Measurements from ENCODE around the gene KRT36.
A peak's percentile ranks its signal among the peaks of the same experiment; 100 is the strongest.

Gene KRT36

DNA sequence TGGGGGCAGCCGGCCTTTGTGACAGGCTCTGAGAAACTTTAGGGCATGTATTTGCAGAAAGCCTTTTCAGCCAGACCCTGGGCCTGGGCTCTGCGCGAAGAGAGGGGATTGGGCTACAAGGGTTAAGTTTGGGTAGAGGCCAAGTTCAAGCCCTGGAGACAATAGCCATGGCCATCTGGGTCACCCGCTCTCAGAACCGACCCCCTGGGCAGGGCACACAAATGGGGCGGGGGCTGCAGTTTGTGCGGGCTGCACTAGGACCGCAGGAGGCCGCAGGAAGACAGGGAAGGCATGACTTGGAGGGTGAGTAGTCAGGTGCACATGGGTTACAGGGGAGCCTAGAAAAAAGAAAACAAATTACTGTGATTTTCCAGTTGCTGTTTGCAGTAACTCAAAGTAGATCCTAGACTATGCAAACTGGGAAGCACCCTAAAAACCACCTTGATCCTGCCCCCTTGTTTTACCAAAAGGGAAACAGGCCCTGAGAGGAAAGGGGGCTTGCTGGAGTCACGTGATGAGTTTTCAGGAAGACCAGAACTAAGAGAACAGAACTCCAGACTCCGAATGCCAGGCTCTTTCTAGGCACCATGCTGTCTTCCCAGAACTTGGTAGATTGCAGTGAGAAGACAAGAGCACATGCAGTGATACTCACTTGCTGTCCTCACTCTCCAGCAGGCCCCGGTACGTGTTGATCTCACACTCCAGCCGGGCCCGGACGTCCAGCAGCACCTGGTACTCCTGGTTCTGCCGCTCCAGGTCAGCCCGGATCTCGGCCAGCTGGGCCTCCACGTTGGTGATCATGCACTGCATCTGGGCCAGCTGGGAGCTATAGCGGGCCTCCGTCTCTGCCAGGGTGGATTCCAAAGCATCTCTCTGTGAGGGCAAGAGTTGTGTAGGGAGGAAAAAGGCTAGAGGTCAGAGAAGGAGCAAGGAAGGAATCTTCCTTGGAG lies 12.6 kb downstream of the KRT36 start:
- DNase-seq (ENCODE audit: low spot score in 2 of 2) (no peak), ATAC-seq (no peak)
- Mint-ChIP-seq H3K27ac (peak overlapping the region; percentile 65), H3K9me3 (no peaks in the 10 kb centered on the region), H3K4me1 (no peaks in the 10 kb centered on the region), H3K4me3 (no peak overlapping the region), H3K36me3 (no peaks in the 10 kb centered on the region)

DNA sequence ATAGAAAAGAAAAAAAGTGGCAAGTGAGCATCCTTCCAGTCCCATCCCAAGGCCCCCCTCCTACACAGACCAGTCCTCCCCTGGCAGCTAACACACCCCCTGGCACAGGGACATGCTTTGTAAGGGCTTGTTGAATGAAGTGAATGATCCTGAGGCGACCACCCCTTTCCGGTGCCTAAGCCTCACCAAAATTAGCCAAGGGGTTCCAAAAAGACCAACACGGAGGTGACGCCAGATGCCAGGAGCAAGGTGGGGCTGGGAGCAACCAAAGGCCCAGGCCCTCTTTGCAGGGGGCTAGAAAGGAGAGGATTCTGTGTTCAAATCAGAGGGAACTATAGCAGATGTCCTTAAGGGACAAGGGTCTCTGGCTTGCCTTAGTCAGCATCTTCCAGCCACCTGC lies 14.3 kb downstream of the KRT36 start:
- H3K27ac Mint-ChIP-seq = no peak overlapping the region
- ATAC-seq (no peak), DNase-seq (ENCODE audit: low spot score in 2 of 2) (no peak)
- H3K36me3 Mint-ChIP-seq = no peaks in the 10 kb centered on the region
- H3K4me3 Mint-ChIP-seq = no peak overlapping the region
- no peaks in the 10 kb centered on the region for H3K4me1 Mint-ChIP-seq
- no peaks in the 10 kb centered on the region for H3K9me3 Mint-ChIP-seq

DNA sequence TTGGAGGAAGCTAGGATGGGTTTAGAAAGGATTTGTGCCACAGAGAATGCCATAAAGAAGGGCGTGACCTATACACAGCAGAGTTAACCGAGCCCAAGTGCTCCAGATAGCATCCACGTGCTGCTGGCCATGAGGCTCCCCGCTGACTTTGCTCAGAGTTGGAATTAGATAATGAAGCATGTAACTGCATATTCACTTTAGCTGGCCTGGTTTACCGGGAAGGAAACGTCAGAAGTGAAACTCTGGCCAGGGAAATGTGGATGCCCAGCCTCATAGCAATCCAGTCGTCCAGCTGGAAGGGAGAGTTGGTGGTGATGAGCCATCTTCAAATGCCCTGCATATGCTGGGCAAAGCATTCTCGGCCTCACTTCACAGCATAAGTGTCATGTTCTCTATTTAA lies 14.8 kb downstream of the KRT36 start:
- no peak overlapping the region for H3K27ac Mint-ChIP-seq
- no peak overlapping the region for H3K4me3 Mint-ChIP-seq
- ATAC-seq = no peak
- no peaks in the 10 kb centered on the region for H3K36me3 Mint-ChIP-seq
- H3K4me1 Mint-ChIP-seq = no peaks in the 10 kb centered on the region
- no peak for DNase-seq (ENCODE audit: low spot score in 2 of 2)
- H3K9me3 Mint-ChIP-seq = no peaks in the 10 kb centered on the region

DNA sequence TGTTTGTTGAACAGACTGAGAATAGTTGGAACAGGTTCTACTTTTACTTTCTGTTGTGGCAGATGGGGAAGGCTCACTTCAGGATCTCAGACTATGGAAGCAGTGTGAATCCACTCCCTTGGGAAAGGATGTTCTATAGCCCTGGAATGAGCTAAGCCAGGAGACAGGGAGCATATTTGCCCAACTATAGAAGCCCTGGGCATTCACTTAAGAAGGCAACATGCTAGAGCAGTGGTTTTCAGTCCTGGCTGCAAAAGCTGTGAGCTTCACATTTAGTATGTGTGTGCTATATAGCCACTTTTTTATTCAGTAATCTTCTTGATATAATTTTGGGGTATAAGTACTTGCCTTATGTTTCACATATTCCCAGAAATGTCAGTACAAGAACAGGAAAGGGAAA lies 21.4 kb downstream of the KRT36 start:
- ATAC-seq (no peak), DNase-seq (ENCODE audit: low spot score in 2 of 2) (no peak)
- H3K36me3 Mint-ChIP-seq = no peaks in the 10 kb centered on the region
- H3K4me3 Mint-ChIP-seq = no peak overlapping the region
- no peak overlapping the region for H3K27ac Mint-ChIP-seq
- H3K4me1 Mint-ChIP-seq = no peaks in the 10 kb centered on the region
- no peaks in the 10 kb centered on the region for H3K9me3 Mint-ChIP-seq

DNA sequence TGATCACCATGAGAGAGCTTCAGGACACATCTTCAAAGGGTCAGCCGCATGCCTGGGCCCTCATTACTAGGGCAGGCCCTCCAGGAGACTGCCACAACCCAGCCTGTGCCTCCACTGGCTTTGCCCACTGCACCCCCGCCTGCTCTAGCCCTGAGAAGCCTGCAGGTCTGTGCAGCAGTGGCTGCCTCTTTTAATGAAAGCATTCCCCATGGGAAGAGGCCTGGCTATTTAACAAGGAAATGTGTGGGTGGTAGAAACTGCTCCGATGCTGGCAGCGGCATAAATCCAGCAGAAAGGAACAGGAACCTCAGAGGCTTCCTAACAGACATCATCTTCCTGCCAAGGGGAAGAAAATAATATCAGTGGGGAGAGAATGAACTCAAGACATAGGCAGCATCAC lies 22.1 kb downstream of the KRT36 start:
- no peak overlapping the region for H3K4me3 Mint-ChIP-seq
- H3K9me3 Mint-ChIP-seq = no peaks in the 10 kb centered on the region
- no peaks in the 10 kb centered on the region for H3K36me3 Mint-ChIP-seq
- DNase-seq (ENCODE audit: low spot score in 2 of 2) (no peak), ATAC-seq (no peak)
- no peak overlapping the region for H3K27ac Mint-ChIP-seq
- no peaks in the 10 kb centered on the region for H3K4me1 Mint-ChIP-seq

DNA sequence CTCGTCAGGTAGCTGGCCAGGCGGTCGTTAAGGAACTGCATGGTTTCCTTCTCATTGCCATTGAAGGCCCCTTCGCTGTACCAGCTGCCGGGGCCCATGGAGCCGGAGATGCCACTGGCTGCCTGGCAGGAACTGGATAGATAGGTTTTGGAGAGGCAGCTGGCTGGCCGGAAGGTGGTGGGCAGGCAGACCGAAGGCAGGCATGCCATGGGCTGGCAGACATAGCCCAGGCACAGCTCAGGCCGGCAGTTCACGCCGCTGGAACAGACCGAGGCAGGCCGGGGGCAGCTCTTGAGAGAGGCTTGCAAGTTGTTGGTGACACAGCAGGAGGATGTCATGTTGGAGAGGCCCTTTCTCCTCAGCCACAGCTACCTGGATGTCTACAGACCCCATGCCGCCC lies 22.7 kb downstream of the KRT36 start, which contains the start of gene KRT32:
Gene KRT32 (minus strand): TSS at position 399 of the 400 bp plus-strand sequence. CDS start 61 bp downstream, at position 338.
- no peak within 1 kb of the TSS for H3K27ac Mint-ChIP-seq
- ATAC-seq (no peak), DNase-seq (ENCODE audit: low spot score in 2 of 2) (no peak)
- H3K36me3 Mint-ChIP-seq = no peaks in the 10 kb centered on the region
- no peak within 1 kb of the TSS for H3K4me3 Mint-ChIP-seq
- no peaks in the 10 kb centered on the region for H3K4me1 Mint-ChIP-seq
- H3K9me3 Mint-ChIP-seq = no peaks in the 10 kb centered on the region

DNA sequence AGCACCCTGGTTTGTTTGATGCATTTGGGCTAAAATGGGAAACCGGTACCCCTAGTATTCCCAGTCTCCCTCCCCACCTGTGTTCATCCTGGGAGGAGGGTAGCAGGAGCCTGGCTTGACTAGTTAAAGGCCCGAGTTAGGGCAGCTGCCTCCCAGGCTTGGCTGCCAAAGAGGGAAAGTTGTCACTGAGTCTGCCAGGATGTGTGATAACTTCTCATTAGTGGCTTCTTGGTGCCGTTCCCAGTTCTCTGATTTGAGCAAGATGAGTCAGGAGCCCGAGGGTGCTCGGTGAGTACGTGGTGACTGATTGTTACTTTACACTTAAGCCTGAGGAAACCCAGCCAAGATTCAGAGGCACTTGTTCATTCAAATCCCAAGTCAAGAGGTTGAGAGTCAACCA lies 25.0 kb downstream of the KRT36 start:
- DNase-seq (ENCODE audit: low spot score in 2 of 2) (no peak), ATAC-seq (no peak)
- no peaks in the 10 kb centered on the region for H3K4me1 Mint-ChIP-seq
- no peak overlapping the region for H3K4me3 Mint-ChIP-seq
- no peaks in the 10 kb centered on the region for H3K9me3 Mint-ChIP-seq
- H3K36me3 Mint-ChIP-seq = no peaks in the 10 kb centered on the region
- H3K27ac Mint-ChIP-seq = no peak overlapping the region

DNA sequence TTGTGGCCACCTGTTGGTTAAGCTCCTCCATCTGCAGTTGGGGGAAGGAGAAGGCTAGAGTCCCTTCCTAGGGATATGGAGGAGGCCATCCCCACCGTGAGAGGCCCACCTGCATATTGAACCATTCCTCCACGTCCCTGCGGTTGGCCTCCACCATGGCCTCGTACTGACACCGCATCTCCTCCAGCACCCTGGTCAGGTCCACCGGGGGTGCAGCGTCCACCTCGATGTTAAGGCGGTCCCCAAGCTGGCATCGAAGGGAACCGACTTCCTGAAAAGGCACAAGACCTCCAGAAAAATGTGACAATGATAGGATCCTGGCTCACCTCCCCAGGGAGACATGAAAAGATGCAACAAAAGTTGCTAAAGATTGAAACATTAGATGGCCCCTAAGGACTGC lies 25.5 kb downstream of the KRT36 start:
- Mint-ChIP-seq H3K4me1 (no peaks in the 10 kb centered on the region), H3K4me3 (no peak overlapping the region), H3K36me3 (no peaks in the 10 kb centered on the region), H3K27ac (no peak overlapping the region), H3K9me3 (no peaks in the 10 kb centered on the region)
- DNase-seq (ENCODE audit: low spot score in 2 of 2) (no peak), ATAC-seq (no peak)

DNA sequence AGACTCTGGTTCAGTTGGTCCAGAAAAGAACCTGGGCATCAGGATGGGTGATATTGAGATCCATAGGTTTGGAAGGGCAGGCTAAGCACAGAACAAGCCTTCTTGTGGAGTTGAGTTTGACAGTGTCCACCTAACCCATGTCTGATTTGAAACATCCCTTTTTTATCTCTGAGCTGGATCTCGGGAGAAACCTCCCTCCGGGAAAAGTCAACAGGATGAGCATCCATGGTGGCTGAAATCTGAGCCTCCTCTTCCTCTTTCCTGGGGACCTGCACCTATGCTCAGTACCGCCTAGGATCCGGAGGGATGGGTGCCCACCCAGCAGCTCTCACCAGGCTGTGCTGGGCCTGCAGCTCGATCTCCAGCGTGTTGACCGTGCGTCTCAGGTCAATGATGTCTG lies 26.0 kb downstream of the KRT36 start:
- Mint-ChIP-seq H3K4me3 (no peak overlapping the region), H3K4me1 (no peaks in the 10 kb centered on the region), H3K9me3 (no peaks in the 10 kb centered on the region), H3K27ac (no peak overlapping the region), H3K36me3 (no peaks in the 10 kb centered on the region)
- ATAC-seq = no peak
- no peak for DNase-seq (ENCODE audit: low spot score in 2 of 2)

DNA sequence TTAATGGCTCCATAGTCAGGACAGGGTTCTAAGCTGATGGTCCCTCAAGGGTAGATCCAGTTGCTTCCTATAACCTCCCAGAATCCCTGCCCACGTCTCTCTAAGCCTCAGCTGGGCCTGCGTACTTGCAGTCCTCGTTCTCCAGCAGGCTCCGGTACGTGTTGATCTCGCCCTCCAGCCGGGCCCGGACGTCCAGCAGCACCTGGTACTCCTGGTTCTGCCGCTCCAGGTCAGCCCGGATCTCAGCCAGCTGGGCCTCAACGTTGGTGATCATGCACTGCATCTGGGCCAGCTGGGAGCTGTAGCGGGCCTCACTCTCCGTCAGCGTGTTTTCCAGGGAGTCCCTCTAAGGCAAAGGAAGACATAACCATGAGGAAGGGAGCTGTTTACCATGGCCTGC lies 27.0 kb downstream of the KRT36 start:
- no peak overlapping the region for H3K4me3 Mint-ChIP-seq
- DNase-seq (ENCODE audit: low spot score in 2 of 2) = no peak
- ATAC-seq = no peak
- no peaks in the 10 kb centered on the region for H3K36me3 Mint-ChIP-seq
- H3K4me1 Mint-ChIP-seq = no peaks in the 10 kb centered on the region
- H3K27ac Mint-ChIP-seq = no peak overlapping the region
- H3K9me3 Mint-ChIP-seq = no peaks in the 10 kb centered on the region

DNA sequence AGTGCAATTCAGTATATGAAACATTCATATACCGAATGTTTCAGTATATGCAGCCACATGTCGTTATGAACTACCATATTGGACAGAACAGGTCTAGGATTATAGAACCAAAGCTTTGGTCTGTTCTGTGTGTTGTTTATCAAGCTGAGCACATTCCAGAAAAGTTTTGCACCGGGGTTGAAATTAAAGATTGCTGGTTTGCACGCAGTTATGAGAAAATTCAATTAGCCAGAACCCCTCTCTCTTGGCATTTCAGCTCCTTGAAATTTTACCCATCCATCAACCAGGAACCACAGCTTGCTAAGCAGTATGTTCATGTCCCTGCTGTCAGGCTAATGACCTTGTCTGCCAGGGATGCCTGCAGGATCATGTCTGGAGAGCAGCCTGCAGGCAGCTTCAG lies 32.0 kb downstream of the KRT36 start:
- Mint-ChIP-seq H3K36me3 (no peaks in the 10 kb centered on the region), H3K4me3 (no peak overlapping the region), H3K4me1 (no peaks in the 10 kb centered on the region), H3K9me3 (no peaks in the 10 kb centered on the region), H3K27ac (no peak overlapping the region)
- DNase-seq (ENCODE audit: low spot score in 2 of 2) = no peak
- no peak for ATAC-seq

DNA sequence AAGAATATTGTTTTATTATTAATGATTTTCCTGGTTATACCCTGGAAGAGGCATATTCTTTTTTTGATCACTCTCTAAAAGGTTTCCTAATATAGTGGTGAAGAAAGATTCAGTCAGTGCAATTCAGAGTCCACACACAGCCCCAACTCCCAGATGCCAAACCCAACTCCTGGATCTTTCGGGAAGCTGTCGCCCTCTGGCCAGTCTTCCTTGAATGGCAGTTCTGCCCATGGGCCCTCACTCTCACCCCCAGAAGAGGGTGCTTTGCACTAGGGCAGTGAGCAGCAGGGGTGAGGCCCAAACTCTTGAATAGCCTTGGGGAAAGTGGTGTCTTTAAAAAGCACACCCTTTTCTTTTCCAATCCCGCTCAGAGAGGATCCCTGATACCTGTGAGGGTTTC lies 33.5 kb downstream of the KRT36 start:
- H3K4me3 Mint-ChIP-seq = no peak overlapping the region
- DNase-seq (ENCODE audit: low spot score in 2 of 2) = no peak
- no peaks in the 10 kb centered on the region for H3K9me3 Mint-ChIP-seq
- H3K36me3 Mint-ChIP-seq = no peaks in the 10 kb centered on the region
- no peaks in the 10 kb centered on the region for H3K4me1 Mint-ChIP-seq
- no peak for ATAC-seq
- H3K27ac Mint-ChIP-seq = no peak overlapping the region

DNA sequence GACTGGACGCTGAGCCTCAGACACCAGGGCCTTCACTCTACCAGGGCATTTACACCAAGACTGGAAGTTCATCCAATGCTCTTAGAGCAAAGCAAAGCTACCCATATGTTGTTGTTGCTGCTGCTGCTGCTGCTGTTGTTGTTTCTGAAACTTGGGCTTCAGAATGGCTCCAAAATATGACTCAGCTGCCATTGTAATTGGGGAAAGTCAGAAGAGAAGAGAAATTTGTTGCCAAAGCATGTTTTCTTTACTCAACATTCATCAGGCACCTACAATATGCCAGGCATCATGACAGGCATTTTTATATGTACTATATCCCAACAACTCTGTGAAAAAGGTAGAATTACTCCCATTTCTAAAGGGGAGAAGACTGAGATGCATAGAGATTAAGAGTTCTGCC lies 34.5 kb downstream of the KRT36 start:
- Mint-ChIP-seq H3K4me3 (no peak overlapping the region), H3K9me3 (no peaks in the 10 kb centered on the region), H3K27ac (no peak overlapping the region), H3K36me3 (no peaks in the 10 kb centered on the region), H3K4me1 (no peaks in the 10 kb centered on the region)
- DNase-seq (ENCODE audit: low spot score in 2 of 2) (no peak), ATAC-seq (no peak)

DNA sequence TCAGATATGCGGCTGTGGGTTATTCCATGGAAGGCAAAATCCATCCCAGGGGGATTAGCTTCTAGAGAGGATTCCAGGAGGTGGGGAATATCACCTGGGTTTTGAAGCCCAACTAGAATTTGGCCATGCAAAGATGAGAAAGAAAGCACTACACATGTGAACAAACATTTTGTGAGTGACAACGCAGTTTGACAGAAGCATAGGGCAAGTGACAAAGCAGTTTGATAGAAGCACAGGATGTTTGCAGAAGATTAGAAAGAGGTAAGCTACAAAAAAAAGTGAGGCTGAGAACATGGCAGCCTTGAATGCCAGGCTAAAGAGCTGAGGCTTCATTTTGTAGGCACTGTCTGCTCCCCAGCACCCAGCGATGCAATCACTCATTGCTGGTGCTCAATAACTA lies 36.6 kb downstream of the KRT36 start:
- Mint-ChIP-seq H3K36me3 (no peaks in the 10 kb centered on the region), H3K4me3 (no peak overlapping the region), H3K4me1 (no peaks in the 10 kb centered on the region), H3K9me3 (no peaks in the 10 kb centered on the region), H3K27ac (no peak overlapping the region)
- DNase-seq (ENCODE audit: low spot score in 2 of 2) (no peak), ATAC-seq (no peak)

DNA sequence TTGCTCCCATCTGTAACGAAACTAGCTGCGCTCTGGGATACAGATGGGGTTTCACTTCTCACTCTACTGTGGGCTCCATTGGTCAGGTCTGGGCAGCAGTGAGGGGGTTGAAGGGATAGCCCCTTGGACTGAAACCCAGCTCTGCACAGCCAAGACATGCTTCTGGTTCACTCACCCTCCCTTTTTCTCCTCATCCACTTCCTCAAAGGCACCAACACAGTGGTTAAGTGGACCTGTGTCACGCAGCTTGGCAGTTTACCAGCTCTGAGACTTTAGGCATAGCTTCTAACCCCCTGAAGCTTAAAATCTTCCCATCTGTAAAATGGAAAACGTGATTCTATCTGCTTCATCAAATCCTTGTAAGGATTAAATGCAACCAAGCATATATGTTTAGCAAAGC lies 37.4 kb downstream of the KRT36 start:
- no peak overlapping the region for H3K27ac Mint-ChIP-seq
- no peak overlapping the region for H3K4me3 Mint-ChIP-seq
- no peak for DNase-seq (ENCODE audit: low spot score in 2 of 2)
- no peaks in the 10 kb centered on the region for H3K9me3 Mint-ChIP-seq
- no peaks in the 10 kb centered on the region for H3K36me3 Mint-ChIP-seq
- ATAC-seq = no peak
- H3K4me1 Mint-ChIP-seq = no peaks in the 10 kb centered on the region

DNA sequence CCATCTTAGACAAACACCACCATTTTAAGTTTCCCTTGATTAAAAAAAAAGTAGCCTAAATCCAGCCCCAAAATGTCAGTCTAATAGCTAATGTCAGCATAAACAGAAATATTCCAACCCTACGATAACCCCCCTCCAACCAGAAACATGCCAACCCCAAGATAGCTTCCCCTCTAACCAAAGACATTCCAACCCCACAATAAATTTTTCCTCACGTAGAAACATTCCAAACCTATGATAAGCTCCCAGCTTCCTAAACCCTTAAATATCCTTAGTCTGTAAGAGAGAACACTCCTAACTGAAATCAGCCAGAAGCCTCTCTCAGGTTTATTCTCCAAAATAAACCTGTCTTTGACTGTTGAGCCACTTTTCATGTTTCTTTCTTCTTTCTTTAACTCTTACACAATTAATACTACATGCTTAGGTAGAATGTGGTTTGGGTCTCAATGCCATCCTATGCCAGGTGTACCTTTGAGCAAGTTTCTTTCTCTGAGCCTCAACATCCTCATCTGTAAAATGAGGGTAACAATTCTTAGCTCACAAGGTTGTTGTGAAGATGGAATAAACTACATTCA lies 38.5 kb downstream of the KRT36 start:
- no peak for DNase-seq (ENCODE audit: low spot score in 2 of 2)
- Mint-ChIP-seq H3K36me3 (no peaks in the 10 kb centered on the region), H3K4me1 (no peaks in the 10 kb centered on the region), H3K9me3 (no peaks in the 10 kb centered on the region), H3K4me3 (no peak overlapping the region), H3K27ac (no peak overlapping the region)
- ATAC-seq = no peak
